GM18499 (cell line): ENCODE data around the gene NPBWR2.
"Not testable (repeated sequence)": the region's sequence is repeated elsewhere in the genome, so short reads cannot be mapped to it uniquely, and the experiment has no call there.

Experiments
- ATAC-seq: cut with Tn5 transposase; IDR thresholded peaks from one replicate; pipeline ENCODE4 v1.9.1; 2021; ENCODE audit warnings: moderate number of reproducible peaks; ENCODE audit not compliant: insufficient read depth, unreplicated experiment

Gene NPBWR2

GRCh38 chr20:64144144-64144912, 37.0 kb upstream of the NPBWR2 start:
- no peak for ATAC-seq

GRCh38 chr20:64143018-64143801, 35.8 kb upstream of the NPBWR2 start:
- ATAC-seq, result no peak

- no peak for ATAC-seq
Measured at GRCh38 chr20:64142590-64142989, 35.2 kb upstream of the NPBWR2 start.

GRCh38 chr20:64140956-64141355, 33.6 kb upstream of the NPBWR2 start:
- ATAC-seq, result no peak

- no peak for ATAC-seq
Measured at GRCh38 chr20:64140061-64140931, 32.9 kb upstream of the NPBWR2 start.

- ATAC-seq, result no peak
Measured at GRCh38 chr20:64139199-64140060, 32.1 kb upstream of the NPBWR2 start.

GRCh38 chr20:64138276-64138815, 31.0 kb upstream of the NPBWR2 start:
- ATAC-seq, result no peak

- ATAC-seq, result no peak
Measured at GRCh38 chr20:64137598-64138031, 30.2 kb upstream of the NPBWR2 start.

GRCh38 chr20:64136004-64136710, 28.8 kb upstream of the NPBWR2 start:
- ATAC-seq, result no peak

- ATAC-seq, result not testable (repeated sequence)
Measured at GRCh38 chr20:64134744-64135143, 27.4 kb upstream of the NPBWR2 start.

- ATAC-seq, result no peak
Measured at GRCh38 chr20:64133951-64134407, 26.6 kb upstream of the NPBWR2 start.

- ATAC-seq, result no peak
Measured at GRCh38 chr20:64131406-64131805, 24.0 kb upstream of the NPBWR2 start.

GRCh38 chr20:64130876-64131275, 23.5 kb upstream of the NPBWR2 start:
- ATAC-seq, result no peak

- ATAC-seq, result no peak
Measured at GRCh38 chr20:64130271-64130670, 22.9 kb upstream of the NPBWR2 start.

- no peak for ATAC-seq
Measured at GRCh38 chr20:64129146-64129782, 21.9 kb upstream of the NPBWR2 start.

GRCh38 chr20:64123517-64123916, 16.2 kb upstream of the NPBWR2 start:
- ATAC-seq, result not testable (repeated sequence)

GRCh38 chr20:64122927-64123326, 15.6 kb upstream of the NPBWR2 start:
- not testable (repeated sequence) for ATAC-seq

GRCh38 chr20:64121586-64121985, 14.2 kb upstream of the NPBWR2 start:
- ATAC-seq, result no peak
